Raji (cell line): ENCODE measurements around the gene PRPSAP1.

Experiments
- POLR2A ChIP-seq: IDR thresholded peaks from 2 replicates; pipeline ENCODE4 v1.6.1; 2011; ENCODE audit warnings: low read depth, low read length, control low read depth; ENCODE audit not compliant: insufficient read depth

Gene PRPSAP1

DNA sequence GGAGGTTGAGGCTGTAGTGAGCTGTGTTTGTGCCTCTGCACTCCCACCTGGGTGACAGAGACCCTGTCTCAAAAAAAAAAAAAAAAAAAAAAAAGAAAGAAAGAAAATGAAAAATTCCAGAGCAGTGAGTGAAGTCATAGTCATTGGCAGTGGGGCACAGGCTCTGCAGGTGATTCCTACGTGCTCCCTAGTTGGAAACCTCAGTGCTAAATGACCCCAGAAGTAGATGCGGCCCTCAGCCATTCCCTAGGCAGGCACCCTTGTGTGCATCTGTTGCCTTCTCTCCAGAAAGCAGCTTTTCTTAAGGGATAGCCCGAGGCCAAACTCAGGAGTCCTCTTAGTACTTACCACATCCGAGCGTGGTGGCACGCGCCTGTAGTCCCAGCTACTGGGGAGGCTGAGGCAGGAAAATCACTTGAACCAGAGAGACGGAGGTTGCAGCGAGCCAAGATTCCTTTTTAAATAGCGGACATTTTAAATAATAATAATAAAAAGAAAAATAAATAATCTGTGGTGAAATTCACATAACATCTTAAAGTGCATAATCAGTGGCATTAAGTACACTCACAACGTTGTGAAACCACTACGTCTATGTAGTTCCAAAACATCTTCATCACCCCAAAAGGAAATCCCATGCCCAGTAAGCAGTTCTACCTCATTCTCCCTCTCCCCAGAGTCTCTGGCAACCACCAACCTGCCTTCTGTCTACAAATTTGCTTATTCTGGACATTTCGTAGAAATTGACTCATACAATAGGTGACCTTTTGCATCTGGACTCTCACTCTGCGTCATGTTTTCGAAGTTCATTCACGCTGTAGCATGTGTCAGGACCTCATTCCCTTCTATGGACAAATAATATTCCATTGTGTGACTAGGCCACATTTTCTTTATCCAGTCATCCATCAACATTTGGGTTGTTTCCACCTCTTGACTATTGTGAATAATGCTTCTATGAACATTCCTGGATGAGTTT lies 18.2 kb upstream of the PRPSAP1 start:
- TF ChIP-seq POLR2A = no peak

DNA sequence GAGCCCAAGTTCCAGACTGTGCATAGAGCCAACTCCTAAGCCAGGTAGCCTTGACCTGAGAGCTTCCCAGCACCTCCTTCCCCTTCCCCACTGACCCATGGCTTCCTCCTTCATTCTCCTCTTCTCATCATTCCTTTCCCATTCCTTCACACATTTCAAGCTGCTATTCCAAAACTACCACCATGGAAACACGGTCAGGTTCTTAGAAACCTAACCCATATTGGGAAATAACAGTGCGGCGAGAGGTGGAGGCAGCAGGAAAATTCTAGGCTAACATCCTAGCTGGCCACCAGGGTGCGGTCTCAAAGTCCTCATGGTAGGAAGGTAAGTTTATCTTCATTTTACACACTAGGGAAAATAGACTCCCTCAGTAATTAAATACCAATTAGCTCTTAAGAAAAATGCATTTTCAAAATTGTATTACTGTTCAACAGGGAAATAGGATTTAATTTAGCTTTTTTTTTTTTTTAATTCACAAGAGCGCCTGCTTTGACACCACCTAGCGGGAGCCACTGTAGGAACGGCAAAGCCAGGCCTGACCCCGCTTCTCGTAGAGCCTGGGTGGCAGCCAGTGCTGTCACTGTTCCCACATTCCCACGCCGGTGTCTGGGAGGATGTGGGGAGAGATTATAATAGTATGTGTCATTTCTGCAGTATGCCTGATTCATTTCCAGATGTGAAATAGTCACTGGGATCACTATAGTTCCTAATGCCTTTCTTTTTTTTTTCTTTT lies 16.7 kb upstream of the PRPSAP1 start:
- TF ChIP-seq POLR2A = no peak

DNA sequence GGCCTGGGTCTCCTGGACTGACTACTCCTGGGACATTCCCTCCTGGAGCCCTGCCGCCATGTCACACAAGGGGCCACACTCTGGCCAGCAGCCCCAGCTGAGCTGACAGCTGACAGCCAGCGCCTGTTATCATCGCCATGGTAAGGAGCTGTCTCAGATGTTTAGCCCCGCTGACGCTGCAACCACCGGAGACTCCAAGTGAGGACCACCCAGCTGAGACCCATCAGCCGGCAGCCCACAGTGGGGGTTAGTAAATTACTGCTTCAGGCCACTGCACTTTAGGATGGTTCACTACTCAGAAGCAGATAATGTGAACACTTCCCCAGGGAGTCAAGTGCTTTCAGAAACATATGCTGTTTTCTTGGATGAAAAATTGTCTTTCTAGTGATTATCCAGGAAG lies 16.1 kb upstream of the PRPSAP1 start:
- TF ChIP-seq POLR2A = no peak

DNA sequence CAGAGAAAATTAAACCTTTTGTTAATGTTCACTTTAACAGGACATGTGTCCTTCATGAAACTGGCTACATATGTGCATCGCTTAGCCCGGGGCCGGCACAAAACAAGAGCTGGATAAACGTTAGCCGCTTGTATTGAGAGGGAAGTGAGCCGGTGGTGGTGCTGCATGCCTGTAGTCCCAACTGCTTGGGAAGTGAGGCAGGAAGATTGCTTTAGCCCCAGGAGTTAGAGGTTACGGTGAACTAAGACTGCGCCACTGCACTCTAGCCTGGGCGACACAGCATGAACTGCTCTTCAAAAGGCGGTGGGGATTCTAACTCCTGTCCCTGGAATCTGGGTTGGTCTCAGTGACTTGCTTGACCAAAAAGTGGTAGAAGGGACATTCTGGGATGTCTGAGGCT lies 15.7 kb upstream of the PRPSAP1 start:
- no peak for TF ChIP-seq POLR2A

DNA sequence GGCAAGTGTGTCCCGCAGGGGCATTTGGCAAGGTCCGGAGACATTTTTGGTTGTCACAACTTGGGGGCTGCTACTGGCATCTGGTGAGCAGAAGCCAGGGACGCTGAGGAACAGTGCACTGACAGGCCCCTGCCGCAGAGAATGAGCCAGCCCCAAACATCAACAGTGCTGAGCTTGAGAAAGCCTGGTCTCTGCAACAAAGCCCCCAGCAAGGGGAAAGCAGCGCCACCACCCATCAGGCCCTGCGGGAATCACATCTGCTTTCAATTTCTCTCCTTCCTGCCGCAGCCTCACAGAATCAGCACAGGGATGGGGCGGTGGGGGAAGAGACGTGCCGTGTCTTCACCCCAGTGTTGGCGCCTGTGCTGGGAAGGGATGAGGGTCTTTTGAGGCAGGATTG lies 14.8 kb upstream of the PRPSAP1 start:
- TF ChIP-seq POLR2A = no peak

DNA sequence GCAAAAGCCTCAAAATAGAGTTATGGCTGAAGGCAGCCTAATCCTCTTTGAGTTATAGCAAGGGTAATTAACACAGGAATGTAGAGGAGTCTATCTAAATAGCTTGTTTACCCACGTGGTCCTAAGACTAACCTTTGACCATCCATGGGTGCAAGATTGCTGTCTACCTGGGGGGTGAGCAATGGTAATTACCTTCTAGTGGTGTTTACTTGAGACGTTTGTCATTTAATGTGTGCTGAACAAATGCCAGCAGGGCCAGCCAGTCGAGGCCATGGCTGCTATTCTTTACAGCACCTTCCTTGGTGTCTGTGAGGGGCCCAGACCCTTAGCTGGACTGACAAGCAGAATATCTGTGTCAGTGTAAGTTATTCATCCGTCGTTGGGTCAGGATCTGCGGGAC lies 13.9 kb upstream of the PRPSAP1 start:
- TF ChIP-seq POLR2A = no peak

DNA sequence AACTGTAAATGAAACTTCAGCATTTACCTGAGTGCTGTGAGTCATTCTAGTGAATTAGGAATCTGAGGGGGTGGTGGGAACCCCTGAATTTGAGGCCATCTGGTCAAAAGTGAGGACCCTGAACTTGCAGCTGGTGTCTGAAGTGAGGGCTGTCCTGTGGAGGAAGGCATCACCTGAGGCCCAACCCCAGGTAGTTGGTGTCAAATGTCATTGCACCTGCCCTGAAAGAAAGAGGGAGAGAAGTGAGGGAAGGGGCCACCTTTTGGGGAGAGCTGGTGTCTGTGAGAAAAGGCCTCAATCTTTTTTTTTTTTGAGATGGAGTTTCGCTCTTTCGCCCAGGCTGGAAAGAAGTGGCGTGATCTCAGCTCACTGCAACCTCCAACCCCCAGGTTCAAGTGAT lies 12.5 kb upstream of the PRPSAP1 start:
- no peak for TF ChIP-seq POLR2A

DNA sequence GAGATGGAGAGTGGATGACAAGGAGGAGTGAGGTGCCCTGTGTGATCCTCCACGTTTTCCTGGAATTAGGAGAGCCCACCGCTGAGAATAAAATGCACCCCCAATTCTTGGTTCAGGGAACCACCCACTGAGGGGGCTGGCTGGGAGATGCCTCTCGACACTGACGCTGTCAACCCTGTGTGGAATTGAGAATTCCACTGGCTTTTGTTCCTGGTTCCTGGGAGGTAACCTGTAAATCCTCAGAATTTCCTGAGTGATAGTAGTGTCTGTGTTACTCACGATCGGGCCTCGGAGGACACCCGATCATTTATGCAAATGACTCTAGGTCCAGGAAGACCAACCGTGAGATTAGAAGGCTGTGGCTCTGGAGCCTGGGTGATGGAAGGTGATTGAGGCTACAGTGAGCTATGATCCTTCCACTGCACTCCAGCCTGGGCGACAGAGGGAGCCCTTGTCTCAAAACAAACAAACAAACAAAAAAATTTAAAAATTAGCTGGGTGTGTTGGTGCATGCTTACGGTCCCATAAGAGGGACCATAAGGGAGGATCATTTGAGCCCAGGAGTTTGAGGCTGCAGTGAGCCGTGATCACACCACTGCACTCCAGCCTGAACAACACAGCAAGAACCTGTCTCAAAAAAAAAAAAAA lies 11.7 kb upstream of the PRPSAP1 start:
- no peak for TF ChIP-seq POLR2A

DNA sequence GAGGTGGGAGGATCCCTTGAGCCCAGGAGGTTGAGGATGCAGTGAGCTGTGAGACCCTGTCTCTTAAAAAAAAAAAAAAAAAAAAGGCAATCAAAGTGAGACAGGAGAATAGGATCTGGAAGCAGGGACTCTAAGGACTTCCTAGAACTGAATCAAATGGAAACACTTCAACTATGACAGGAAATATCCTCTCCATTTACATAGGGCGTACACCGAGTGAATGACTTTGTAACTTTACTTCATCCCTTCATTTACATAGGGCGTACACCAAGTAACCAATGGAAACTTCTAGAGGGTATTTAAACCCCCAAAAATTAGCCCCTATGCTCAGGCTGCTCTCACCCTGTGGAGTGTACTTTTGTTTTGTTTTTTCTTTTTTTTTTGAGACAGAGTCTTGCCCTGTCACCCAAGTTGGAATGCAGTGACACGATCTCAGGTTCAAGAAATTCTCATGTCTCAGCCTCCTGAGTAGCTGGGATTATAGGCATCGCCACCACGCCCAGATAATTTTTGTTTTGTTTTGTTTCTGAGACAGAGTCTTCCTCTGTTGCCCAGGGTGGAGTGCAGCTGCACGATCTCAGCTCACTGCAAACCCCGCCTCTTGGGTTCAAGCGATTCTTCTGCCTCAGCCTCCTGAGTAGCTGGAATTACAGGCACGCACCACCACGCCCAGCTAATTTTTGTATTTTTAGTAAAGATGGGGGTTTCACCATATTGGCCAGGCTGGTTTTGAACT lies 9.6 kb upstream of the PRPSAP1 start:
- TF ChIP-seq POLR2A = no peak

DNA sequence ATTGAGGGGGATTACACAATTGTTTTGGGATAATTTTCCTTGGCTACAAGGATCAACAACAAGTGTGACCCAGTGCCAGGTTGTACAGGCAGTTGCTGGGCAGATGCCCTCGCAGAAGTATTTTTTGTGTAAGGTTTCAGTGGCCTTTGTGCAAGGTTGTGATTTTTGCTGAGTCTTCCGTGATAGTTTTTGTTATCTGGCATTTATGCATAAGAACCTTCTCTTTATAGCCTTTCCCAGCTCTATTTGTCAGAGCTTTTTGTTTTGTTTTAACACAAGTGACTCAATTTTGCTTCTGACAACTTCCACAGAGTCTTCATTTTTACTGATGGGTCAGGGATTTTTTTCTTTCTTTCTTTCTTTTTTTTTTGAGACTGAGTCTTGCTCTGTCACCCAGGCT lies 6.7 kb upstream of the PRPSAP1 start:
- no peak for TF ChIP-seq POLR2A

DNA sequence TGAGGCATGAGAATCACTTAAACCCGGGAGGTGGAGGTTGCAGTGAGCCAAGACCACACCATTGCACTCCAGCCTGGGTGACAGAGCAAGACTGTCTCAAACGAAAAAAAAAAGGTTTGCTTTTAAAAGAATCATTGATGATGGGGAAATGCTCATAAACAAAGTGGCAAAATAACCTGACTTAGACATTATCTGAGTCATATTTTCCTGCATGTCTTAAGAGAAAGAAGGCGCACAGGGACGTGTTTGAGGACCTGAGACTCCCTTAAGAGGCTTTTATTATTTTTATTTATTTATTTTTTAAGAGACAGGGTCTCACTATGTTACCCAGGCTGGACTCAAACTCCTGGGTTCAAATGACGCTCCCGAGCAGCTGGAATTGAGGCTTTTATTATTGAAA lies 5.7 kb upstream of the PRPSAP1 start:
- no peak for TF ChIP-seq POLR2A

DNA sequence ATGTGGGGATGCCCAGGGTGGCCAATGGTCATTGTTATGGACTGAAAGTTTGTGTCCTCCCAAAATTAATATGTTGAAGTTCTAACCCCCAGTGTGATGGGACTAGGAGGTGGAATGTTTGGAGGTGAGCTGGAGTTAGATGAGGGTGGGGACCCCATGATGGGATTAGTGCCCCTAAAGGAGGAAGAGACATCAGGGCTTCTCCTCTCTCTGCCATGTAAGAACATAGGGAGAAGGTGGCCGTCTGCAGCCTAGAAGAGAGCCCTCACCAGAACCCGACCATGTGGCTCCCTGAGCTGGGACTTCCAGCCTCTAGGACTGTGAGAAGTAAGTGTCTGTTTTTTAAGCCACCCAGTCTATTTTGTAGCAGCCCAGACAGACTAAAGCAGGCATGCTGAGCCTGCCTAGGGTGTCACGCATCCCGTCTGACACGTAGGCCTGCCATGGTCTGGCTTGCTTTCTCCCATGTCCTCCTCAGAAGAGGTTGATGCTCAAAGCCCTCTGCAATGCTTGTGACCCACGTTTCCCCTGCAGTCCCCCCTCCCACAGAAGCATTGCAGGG lies 4.0 kb upstream of the PRPSAP1 start:
- TF ChIP-seq POLR2A = 0 out of 2 replicates have a peak, but pooled peaks have one; percentile 22

DNA sequence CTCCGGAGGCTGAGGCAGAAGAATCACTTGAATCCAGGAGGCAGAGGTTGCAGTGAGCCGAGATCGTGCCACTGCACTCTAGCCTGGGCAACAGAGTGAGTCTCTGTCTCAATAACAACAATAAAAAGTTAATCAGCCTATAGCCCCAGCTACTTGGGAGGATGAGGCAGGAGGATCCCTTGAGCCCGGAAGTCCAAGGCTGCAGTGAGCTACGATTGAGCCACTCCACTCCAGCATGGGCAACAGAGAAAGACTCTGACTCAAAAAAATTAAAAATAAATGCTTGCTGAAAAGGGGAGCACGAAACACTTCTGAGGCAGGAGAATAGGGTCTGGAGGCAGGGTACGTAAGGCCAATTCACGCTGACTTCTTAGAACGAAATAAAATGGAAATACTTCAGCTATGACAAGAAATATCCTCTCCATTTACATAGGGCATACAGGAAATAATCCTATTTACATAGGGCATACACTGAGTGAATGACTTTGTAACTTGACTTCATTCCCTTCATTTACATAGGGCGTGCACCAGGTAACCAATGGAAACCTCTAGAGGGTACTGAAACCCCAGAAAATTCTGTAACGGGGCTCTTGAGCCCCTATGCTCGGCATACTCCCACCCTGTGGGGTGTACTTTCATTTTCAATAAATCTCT lies 3.2 kb upstream of the PRPSAP1 start:
- no peak for TF ChIP-seq POLR2A

DNA sequence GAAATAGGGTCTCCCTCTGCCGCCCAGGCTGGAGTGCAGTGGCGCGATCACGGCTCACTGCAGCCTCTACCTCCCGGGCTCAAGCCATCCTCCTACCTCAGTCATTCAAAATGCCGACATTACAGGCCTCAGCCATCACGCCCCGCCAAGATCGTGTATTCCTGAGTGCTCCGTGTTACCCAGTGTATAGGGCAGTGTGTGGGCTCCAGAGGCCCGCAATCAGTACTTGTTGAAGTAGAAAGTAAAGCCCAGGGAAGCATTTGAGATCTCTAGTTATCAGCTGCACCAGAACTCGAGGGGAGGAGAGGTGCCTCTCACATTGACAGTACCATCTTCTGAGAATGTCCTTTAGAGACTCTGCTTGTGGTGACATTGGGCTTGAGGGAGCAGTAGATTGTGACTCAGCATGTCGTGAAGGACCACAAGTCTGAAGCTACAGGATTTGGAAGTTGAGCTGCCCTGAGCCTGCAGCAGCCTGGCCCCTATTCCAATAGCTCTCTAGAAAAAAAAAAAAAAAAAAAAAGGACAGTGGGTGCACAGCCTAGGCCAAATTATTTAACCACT lies 1.1 kb upstream of the PRPSAP1 start:
- no peak for TF ChIP-seq POLR2A

DNA sequence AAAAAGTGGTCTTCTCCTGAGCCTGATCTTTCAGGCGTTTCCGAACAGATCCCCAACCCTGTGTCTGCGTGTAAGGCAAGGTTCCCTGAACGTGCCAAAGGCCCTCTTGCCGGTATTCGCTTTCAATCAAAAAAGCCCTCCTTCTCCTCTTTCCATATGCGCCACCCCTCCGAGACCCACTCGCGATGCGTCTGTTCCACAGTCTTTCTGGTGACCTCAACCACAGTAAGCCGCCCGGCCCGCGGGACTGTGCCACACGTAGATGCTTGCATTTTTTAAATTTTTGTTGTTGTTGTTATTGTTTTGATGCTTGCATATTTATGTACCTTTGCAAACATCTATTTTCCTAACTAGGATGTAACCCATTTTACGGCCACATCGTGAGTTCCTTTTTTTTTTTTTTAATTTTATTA lies 607 bp upstream of the PRPSAP1 start:
- TF ChIP-seq POLR2A = no peak
